ENCODE data around the gene SLC25A31.
A peak's percentile ranks its signal among the peaks of the same experiment; 100 is the strongest.

SLC25A31 gene

DNA sequence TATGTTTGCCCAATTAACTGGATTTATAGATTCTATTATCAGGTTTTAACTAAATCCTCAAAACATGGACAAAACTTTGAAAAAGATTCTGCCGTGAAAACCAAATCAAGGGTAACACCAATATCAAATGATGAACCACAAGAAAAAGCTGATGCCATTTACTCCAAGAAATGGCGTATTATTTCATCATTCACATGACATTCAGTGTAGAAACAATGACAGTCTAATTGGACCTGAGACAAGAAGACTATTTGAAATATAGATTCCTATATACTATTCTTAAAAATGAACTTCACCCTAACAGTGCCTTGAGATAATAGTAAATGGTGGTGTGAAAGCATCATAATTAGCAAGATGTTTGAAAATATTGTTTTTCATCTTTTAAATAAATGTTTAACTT lies 4.8 kb downstream of the SLC25A31 start:
- no peak for FAIRE-seq
- no peak for TF ChIP-seq POLR2A (IDR thresholded peaks at IDR 0.05; ENCODE audit: low read depth, low read length)
- TF ChIP-seq POU2F2 (IDR thresholded peaks at IDR 0.05; ENCODE audit: low read depth, low read length), result no peak
- no peak for TF ChIP-seq POLR2AphosphoS5 (IDR thresholded peaks at IDR 0.05; ENCODE audit: low read depth, low read length)
- TF ChIP-seq SPI1 (IDR thresholded peaks at IDR 0.05; ENCODE audit: low read depth, low read length), result no peak
- no peak for TF ChIP-seq TAF1 (IDR thresholded peaks at IDR 0.05; ENCODE audit: low read depth, low read length)
- TF ChIP-seq PAX5 (IDR thresholded peaks at IDR 0.05; ENCODE audit: insufficient read depth, low read length, severe bottlenecking), result no peak

DNA sequence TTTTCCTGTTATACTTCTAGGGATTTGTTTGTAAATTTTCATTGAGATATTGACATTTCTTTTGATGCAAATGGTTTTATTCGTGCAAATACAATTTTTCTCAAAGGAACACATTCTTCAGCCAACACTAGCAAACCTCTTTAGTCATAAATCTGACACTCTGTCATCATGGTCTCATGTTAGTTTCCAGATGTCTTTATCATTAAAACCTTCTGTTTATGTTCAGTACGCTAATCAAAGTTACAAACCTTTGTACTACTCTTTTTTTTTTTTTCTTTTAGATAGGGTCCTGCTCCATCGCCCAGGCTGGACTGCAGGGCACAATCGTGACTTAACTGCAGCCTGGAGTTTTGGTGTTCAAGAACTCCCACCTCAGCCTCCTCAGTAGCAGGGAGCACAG lies 7.1 kb downstream of the SLC25A31 start:
- no peak for TF ChIP-seq TAF1 (IDR thresholded peaks at IDR 0.05; ENCODE audit: low read depth, low read length)
- no peak for TF ChIP-seq POLR2AphosphoS5 (IDR thresholded peaks at IDR 0.05; ENCODE audit: low read depth, low read length)
- TF ChIP-seq POU2F2 (IDR thresholded peaks at IDR 0.05; ENCODE audit: low read depth, low read length), result no peak
- TF ChIP-seq POLR2A (IDR thresholded peaks at IDR 0.05; ENCODE audit: low read depth, low read length), result no peak
- no peak for TF ChIP-seq SPI1 (IDR thresholded peaks at IDR 0.05; ENCODE audit: low read depth, low read length)
- no peak for TF ChIP-seq PAX5 (IDR thresholded peaks at IDR 0.05; ENCODE audit: insufficient read depth, low read length, severe bottlenecking)
- FAIRE-seq, result no peak
- no peak for DNase-seq (ENCODE audit: insufficient read length, low spot score)

More for the DNA sequence above, 4.8 kb downstream of the SLC25A31 start:
- no peak for DNase-seq (ENCODE audit: insufficient read length, low spot score)

DNA sequence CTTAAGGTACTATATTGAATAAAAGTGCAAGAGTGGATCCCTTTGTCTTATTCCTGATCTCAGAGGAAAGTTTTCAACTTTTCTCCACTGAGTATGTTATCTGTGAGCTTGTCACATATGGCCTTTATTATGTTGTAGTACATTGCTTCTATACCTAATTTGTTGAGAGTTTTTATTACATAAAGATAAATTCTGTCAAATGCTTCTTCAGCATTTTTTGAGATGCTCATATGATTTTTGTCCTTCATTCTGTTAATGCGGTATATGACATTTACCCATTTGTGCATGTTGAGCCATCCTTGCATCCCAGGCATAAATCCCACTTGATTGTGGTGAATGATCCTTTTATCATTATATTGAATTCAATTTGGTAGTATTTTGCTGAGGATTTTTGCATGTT lies 11.0 kb downstream of the SLC25A31 start:
- FAIRE-seq, result no peak
- DNase-seq (ENCODE audit: insufficient read length, low spot score), result no peak
- TF ChIP-seq POLR2AphosphoS5 (IDR thresholded peaks at IDR 0.05; ENCODE audit: low read depth, low read length), result no peak
- TF ChIP-seq SPI1 (IDR thresholded peaks at IDR 0.05; ENCODE audit: low read depth, low read length), result no peak
- TF ChIP-seq PAX5 (IDR thresholded peaks at IDR 0.05; ENCODE audit: insufficient read depth, low read length, severe bottlenecking), result no peak
- no peak for TF ChIP-seq TAF1 (IDR thresholded peaks at IDR 0.05; ENCODE audit: low read depth, low read length)
- no peak for TF ChIP-seq POLR2A (IDR thresholded peaks at IDR 0.05; ENCODE audit: low read depth, low read length)
- TF ChIP-seq POU2F2 (IDR thresholded peaks at IDR 0.05; ENCODE audit: low read depth, low read length), result no peak

DNA sequence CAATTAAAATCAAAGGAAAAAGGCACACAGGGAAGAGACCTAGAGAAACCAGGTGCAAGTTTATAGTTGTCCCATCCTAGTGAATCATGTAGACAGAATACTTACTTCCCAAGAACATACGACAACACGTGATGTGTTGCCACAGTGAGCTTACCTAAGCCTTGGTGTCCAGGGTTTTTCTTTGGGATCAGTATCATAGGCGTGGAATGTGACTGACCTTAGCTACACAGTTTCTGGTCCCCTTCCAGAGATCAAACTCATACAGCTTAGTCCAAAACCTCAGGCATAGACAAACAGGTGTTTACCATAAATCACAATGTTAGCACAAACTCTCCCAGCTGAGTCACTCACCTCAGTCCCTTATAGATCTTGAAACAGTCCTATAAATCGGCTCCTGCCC lies 17.7 kb downstream of the SLC25A31 start:
- FAIRE-seq (no peak), DNase-seq (ENCODE audit: insufficient read length, low spot score) (no peak)
- TF ChIP-seq TAF1 (IDR thresholded peaks at IDR 0.05; ENCODE audit: low read depth, low read length) (no peak), POU2F2 (IDR thresholded peaks at IDR 0.05; ENCODE audit: low read depth, low read length) (no peak), SPI1 (IDR thresholded peaks at IDR 0.05; ENCODE audit: low read depth, low read length) (no peak), POLR2AphosphoS5 (IDR thresholded peaks at IDR 0.05; ENCODE audit: low read depth, low read length) (no peak)

DNA sequence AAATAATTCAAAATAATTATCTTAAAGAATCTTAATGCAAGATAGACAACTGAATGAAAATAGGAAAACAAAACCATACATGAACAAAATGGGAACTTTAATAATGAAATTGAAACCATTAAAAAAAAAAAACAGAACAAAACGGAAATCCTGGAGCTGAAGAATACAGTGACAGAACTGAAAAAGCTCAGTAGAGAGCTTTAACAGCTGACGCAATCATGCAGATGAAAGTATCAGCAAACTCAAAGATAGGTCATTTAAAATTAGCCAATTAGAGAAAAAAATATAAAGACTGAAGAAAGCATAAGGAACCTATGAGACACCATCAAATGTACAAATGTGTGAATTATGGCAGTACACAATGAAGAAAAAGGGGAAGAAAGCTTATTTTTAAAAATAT lies 18.8 kb downstream of the SLC25A31 start:
- DNase-seq (ENCODE audit: insufficient read length, low spot score) (no peak), FAIRE-seq (no peak)
- TF ChIP-seq PAX5 (IDR thresholded peaks at IDR 0.05; ENCODE audit: insufficient read depth, low read length, severe bottlenecking), result no peak
- TF ChIP-seq POLR2A (IDR thresholded peaks at IDR 0.05; ENCODE audit: low read depth, low read length), result no peak
- no peak for TF ChIP-seq POLR2AphosphoS5 (IDR thresholded peaks at IDR 0.05; ENCODE audit: low read depth, low read length)
- TF ChIP-seq SPI1 (IDR thresholded peaks at IDR 0.05; ENCODE audit: low read depth, low read length), result no peak
- no peak for TF ChIP-seq POU2F2 (IDR thresholded peaks at IDR 0.05; ENCODE audit: low read depth, low read length)
- TF ChIP-seq TAF1 (IDR thresholded peaks at IDR 0.05; ENCODE audit: low read depth, low read length), result no peak

DNA sequence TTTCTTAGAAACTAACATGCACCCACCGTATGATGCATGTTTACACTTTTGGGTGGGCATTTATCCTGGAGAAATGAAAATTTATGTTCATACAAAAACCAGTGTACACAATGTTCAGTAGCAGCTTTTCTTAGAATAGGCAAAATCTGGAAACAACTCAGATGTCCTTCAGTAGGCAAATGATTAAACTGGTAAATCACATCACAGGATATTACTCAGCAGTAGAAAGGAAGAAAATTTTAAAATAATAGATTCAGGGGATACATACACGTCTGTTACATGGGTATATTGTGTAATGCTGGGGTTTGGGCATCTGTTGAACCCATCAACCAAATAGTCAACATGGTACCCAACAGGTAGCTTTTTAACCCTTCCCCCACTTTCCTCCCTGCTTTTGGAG lies 26.7 kb downstream of the SLC25A31 start:
- FAIRE-seq (no peak), DNase-seq (ENCODE audit: insufficient read length, low spot score) (no peak)
- TF ChIP-seq TAF1 (IDR thresholded peaks at IDR 0.05; ENCODE audit: low read depth, low read length), result no peak
- TF ChIP-seq SPI1 (IDR thresholded peaks at IDR 0.05; ENCODE audit: low read depth, low read length), result no peak
- no peak for TF ChIP-seq PAX5 (IDR thresholded peaks at IDR 0.05; ENCODE audit: insufficient read depth, low read length, severe bottlenecking)
- TF ChIP-seq POLR2AphosphoS5 (IDR thresholded peaks at IDR 0.05; ENCODE audit: low read depth, low read length), result no peak
- TF ChIP-seq POLR2A (IDR thresholded peaks at IDR 0.05; ENCODE audit: low read depth, low read length), result no peak
- TF ChIP-seq POU2F2 (IDR thresholded peaks at IDR 0.05; ENCODE audit: low read depth, low read length), result no peak

DNA sequence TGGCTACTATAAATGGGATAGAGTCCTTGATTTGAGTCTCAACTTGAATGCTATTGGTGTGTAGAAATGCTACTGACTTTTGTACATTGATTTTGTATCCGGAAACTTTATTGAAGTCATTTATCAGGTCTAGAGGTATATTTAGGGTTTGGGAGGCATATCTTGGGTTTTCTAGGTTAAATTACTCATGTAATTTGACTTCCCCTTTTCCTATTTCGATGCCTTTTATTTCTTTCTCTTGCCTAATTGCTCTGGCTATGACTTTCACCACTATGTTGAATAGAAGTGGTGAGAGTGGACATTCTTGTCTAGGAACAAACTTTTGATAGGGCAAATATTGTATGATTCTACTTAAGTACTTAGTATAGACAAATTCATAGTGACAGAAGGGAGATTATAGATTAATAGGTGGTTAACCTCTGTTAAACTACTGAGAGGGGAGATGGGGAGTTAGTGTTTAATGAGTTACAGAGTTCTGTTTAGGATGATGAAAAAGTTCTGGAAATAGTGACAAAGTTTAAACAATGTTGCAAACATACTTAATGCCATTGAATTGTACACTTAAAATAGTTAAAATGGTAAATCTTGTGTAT lies 29.1 kb downstream of the SLC25A31 start:
- FAIRE-seq, result no peak
- no peak for DNase-seq (ENCODE audit: insufficient read length, low spot score)
- TF ChIP-seq SPI1 (IDR thresholded peaks at IDR 0.05; ENCODE audit: low read depth, low read length) (peak; percentile 58), TAF1 (IDR thresholded peaks at IDR 0.05; ENCODE audit: low read depth, low read length) (no peak), POLR2A (IDR thresholded peaks at IDR 0.05; ENCODE audit: low read depth, low read length) (no peak), POLR2AphosphoS5 (IDR thresholded peaks at IDR 0.05; ENCODE audit: low read depth, low read length) (no peak)

DNA sequence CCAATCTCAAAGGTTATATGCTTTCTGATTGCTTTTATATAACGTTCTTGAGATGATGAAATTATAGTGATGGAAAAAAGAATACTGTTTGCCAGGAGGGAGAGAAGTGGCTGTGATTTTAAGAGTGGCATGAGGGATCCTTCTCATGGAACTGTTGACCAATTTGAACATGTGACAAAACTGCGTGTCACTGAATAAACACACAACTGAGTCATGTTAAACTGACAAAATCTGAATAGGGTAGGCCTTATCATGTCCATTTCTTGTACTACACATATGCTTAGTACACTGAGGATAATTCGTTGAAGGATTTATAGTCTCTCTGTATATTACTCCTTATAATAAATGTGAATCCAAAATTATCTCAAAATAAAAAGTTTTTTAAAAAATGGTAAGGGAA lies 29.7 kb downstream of the SLC25A31 start:
- DNase-seq (ENCODE audit: insufficient read length, low spot score) (no peak), FAIRE-seq (no peak)
- TF ChIP-seq PAX5 (IDR thresholded peaks at IDR 0.05; ENCODE audit: insufficient read depth, low read length, severe bottlenecking) (no peak), POU2F2 (IDR thresholded peaks at IDR 0.05; ENCODE audit: low read depth, low read length) (no peak), POLR2AphosphoS5 (IDR thresholded peaks at IDR 0.05; ENCODE audit: low read depth, low read length) (no peak), SPI1 (IDR thresholded peaks at IDR 0.05; ENCODE audit: low read depth, low read length) (no peak), TAF1 (IDR thresholded peaks at IDR 0.05; ENCODE audit: low read depth, low read length) (no peak), POLR2A (IDR thresholded peaks at IDR 0.05; ENCODE audit: low read depth, low read length) (no peak)

DNA sequence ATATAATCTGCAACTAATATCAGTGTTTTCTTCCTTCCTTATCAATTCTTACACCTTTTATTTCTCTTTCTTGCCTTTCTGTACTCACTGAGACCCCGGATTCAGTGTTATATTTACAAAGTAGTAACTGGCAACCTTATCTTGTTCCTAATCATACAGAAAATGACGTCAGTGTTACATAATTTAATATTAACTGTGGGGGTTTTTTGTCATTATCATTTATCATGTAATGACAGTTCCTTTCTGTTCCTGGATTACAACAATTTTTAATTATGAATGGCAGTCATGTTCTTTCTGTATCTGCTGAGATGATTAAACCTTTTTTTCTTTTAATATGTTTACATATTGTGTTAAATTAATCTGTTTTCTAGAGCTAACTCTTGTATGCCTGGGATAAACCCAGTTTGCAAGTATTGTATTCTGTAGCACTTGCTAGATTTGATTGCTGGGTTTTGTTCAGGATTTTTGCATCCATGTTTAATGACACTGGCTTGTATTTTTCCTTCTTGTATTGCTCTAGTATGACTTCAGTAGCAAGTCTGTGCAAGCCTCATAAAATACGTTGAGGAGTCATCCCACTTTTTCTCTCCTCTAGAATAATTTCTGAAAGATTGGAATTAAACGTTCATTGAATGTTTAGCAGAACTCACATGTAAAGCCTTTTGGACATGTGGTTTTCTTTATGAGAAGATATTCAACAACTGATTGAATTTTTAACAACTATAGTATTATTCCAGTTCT lies 41.5 kb downstream of the SLC25A31 start:
- DNase-seq (ENCODE audit: insufficient read length, low spot score), result no peak
- FAIRE-seq, result peak; percentile 13
- TF ChIP-seq POU2F2 (IDR thresholded peaks at IDR 0.05; ENCODE audit: low read depth, low read length) (no peak), PAX5 (IDR thresholded peaks at IDR 0.05; ENCODE audit: insufficient read depth, low read length, severe bottlenecking) (no peak), TAF1 (IDR thresholded peaks at IDR 0.05; ENCODE audit: low read depth, low read length) (no peak), POLR2AphosphoS5 (IDR thresholded peaks at IDR 0.05; ENCODE audit: low read depth, low read length) (no peak), SPI1 (IDR thresholded peaks at IDR 0.05; ENCODE audit: low read depth, low read length) (no peak), POLR2A (IDR thresholded peaks at IDR 0.05; ENCODE audit: low read depth, low read length) (no peak)

Measured in GM12891 (cell line).